ENCODE results near the gene CASKIN1. TPM values are rescaled to one million over a fixed set of nuclear protein-coding genes. Genes with fewer than 3 reads are reported as not detected.

Gene CASKIN1
- total and polyA plus RNA-seq, 2 of the 8 experiments (the other 6 are each of a cell fraction or from before 2014, with no cell fraction given) = 1.2 to 6.4 TPM

DNA sequence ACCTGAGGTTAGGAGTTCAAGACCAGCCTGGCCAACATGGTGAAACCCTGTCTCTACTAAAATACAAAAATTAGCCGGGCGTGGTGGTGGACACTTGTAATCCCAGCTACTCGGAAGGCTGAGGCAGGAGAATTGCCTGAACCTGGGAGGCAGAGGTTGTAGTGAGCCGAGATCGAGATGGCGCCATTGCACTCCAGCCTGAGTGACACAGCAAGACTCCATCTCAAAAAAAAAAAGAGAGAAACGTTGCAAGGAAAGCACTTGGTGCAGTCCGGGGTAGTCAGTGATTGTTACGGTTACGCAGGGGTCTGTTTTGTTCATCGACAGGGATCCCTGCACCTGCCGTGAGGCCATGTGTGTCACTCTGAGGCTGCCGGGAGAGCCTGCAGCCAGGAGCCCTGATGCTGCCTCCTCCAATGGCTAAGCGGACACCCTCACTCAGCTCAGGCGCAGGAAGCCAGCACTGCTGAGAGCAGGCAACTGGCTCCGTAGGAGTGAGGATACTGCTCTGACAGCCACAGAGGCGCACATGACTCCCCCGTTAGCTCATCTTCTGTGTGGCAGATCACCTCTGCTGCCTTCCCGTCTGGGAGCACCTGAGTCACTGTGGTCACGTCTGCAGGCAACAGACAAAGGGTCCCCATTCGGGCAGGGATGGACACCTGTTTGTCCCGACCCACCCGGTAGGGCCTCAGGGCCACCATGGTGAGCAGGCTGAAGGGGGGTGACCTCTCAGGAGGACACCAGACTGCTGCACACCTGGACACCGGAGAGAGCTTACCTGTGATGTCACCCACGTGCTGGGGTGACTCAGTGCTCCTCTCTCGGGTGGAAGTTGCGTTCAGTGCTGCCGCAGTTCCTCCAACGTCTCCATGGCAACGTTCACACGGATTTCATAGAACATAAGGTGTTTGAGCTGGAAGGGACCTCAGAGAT is 53.2 kb downstream of the CASKIN1 start:
- Histone ChIP-seq H2BK15ac (ENCODE audit: low read length) (peak overlapping the region; percentile 54; the same call in 1 of the 2 replicates), H3K9me3 (ENCODE audit: insufficient read depth in 2 of 2, low read depth in 1 of 2, low read length in 1 of 2) (no peaks in the 10 kb centered on the region), H3K36me3 (ENCODE audit: control insufficient read depth in 2 of 4, insufficient read depth in 4 of 4, low read length in 3 of 4) (no peaks in the 10 kb centered on the region), H3K23ac (ENCODE audit: insufficient read length) (no peak overlapping the region), H3K14ac (ENCODE audit: insufficient read length) (no peak overlapping the region), H3K4me2 (ENCODE audit: insufficient read depth in 1 of 2, low read depth in 2 of 2, low read length in 2 of 2) (no peak overlapping the region), H4K20me1 (replicated peaks in 1 of 2; ENCODE audit: control insufficient read depth in 1 of 2, insufficient read depth in 2 of 2, low read length in 2 of 2) (peaks cover 0 to 3% of the 10 kb centered on the region in 2 experiments), H3K56ac (replicated peaks; ENCODE audit: insufficient read length, low read depth, low read length) (no peak overlapping the region), H2AFZ (ENCODE audit: low read length) (no peak overlapping the region), H3K79me1 (ENCODE audit: low read depth, low read length) (no peaks in the 10 kb centered on the region), H3K4me3 (ENCODE audit: extremely low read depth in 1 of 4, insufficient read depth in 2 of 4, low read depth in 3 of 4, low read length in 4 of 4) (no peak overlapping the region), H4K5ac (ENCODE audit: insufficient read length, low read depth, low read length) (no peak overlapping the region), H2BK5ac (ENCODE audit: low read depth, low read length) (no peak overlapping the region), H3K27me3 (replicated peaks in 1 of 4; ENCODE audit: control insufficient read depth in 3 of 4, extremely low read depth in 1 of 4, insufficient read depth in 3 of 4, low read length in 3 of 4) (peaks cover 0 to 11% (median 5%) of the 10 kb centered on the region in 4 experiments; a peak in 3 of 7 replicates), H3K4me1 (replicated peaks in 1 of 4; ENCODE audit: control insufficient read depth in 3 of 4, insufficient read depth in 4 of 4, low read length in 3 of 4) (no peaks in the 10 kb centered on the region; a peak in 2 of 7 replicates), H3K18ac (ENCODE audit: extremely low read depth, low read length) (no peak overlapping the region), H3K9ac (replicated peaks in 1 of 4; ENCODE audit: extremely low read depth in 1 of 4, low read depth in 3 of 4, low read length in 3 of 4) (no peak overlapping the region), H2AK5ac (ENCODE audit: low read depth, low read length) (no peak overlapping the region), H3K27ac (ENCODE audit: low read depth, low read length) (no peak overlapping the region), H4K91ac (replicated peaks; ENCODE audit: insufficient read length, low read length) (no peak overlapping the region), H3K23me2 (ENCODE audit: low read depth, low read length) (peaks cover 4% of the 10 kb centered on the region; the same call in 1 of the 2 replicates), H2BK120ac (replicated peaks; ENCODE audit: low read depth, low read length) (no peak overlapping the region), H2BK12ac (ENCODE audit: low read depth, low read length) (peak overlapping the region; percentile 39; the same call in 1 of the 2 replicates), H2BK20ac (ENCODE audit: low read length) (no peak overlapping the region), H4K8ac (ENCODE audit: extremely low read depth, insufficient read depth, low read length) (no peak overlapping the region; the same call in 1 of the 2 replicates), H3K79me2 (ENCODE audit: control insufficient read depth in 1 of 2, insufficient read depth in 2 of 2, low read length in 2 of 2) (no peaks in the 10 kb centered on the region), H3K4ac (replicated peaks; ENCODE audit: insufficient read length, low read depth, low read length) (no peak overlapping the region)
- FAIRE-seq (no peak), DNase-seq (ENCODE audit: low read depth in 1 of 2, low spot score in 2 of 2) (peak in 1 of 2 experiments; percentile 49)
- CTCF ChIA-PET (ENCODE audit: partially characterized antibody) = interaction anchor here (0.7 to 2.0 kb wide), 5 partner anchors 9 to 251 kb away, joined by 3 to 9 read pairs (median 3); no protein-coding TSS in a partner anchor
- no peak for TF ChIP-seq POLR2A (IDR thresholded peaks at IDR 0.05; ENCODE audit: control extremely low read depth in 1 of 2, low read depth in 2 of 2, low read length in 2 of 2)
- no peak for TF ChIP-seq YY1 (IDR thresholded peaks at IDR 0.05; ENCODE audit: low read depth, low read length)
- no peak for TF ChIP-seq EZH2 (IDR thresholded peaks at IDR 0.05; ENCODE audit: low read depth, low read length, severe bottlenecking)
- POLR2A ChIA-PET (ENCODE audit: partially characterized antibody) = interaction anchor here (0.7 to 12.1 kb wide), 5 partner anchors 8 to 179 kb away, joined by 3 to 220 read pairs (median 4); partner anchors contain the start of genes RAB26, RPS2 and TRAF7
- 89% methylated on average over 30 of the region's 31 CpGs; no CpG with 5 or more reads in 1 of the 2 experiments for WGBS, 2 experiments (ENCODE audit: extremely low coverage in 1 of 2, insufficient coverage in 1 of 2, insufficient read length in 1 of 2, insufficient replicate concordance in 2 of 2, low coverage in 1 of 2, low lambda C conversion rate in 2 of 2, missing lambda C conversion rate in 1 of 2)

Data from H1 (cell line).